HepG2 (cell line): ENCODE results near the gene ABHD17B. TPM values are rescaled to one million over a fixed set of nuclear protein-coding genes. Genes with fewer than 3 reads are reported as not detected.

Experiments
- ATAC-seq: fragments of 200-7000 bp; cut with Tn5 transposase; 3 replicates; pipeline ENCODE4 v1.9.1; 2020; ENCODE audit warnings: mild to moderate bottlenecking, moderate library complexity
- BruUV-seq: library from RNA; stranded (reverse); fragments of 400-500 nt; replicated peaks from 2 replicates; lab custom pipeline; 2021; lab: Mats Ljungman, UMichigan
- CTCF ChIA-PET: fragments of 300-600 bp; formaldehyde crosslinking; extraction: SDS; loops from one replicate; lab custom pipeline; 2021; ENCODE audit warnings: low total read pairs, inconsistent platforms, low intra/inter-chr PET ratio; lab: Yijun Ruan, JAX
- POLR2A ChIA-PET: fragments of 350-600 bp; sonication (Branson Sonifier 250); formaldehyde crosslinking; loops from one replicate; lab custom pipeline; 2020; ENCODE audit warnings: antibody characterized with exemption, inconsistent platforms; lab: Yijun Ruan, JAX
- DNase-seq: peaks from one replicate; pipeline ENCODE4 v3.0.0-alpha.2; 2015; ENCODE audit warnings: low spot score
- FAIRE-seq: peaks from 3 replicates; lab custom pipeline; 2011; peaks lifted over from hg19 to GRCh38; lab: Jason Lieb, UNC
- H2AFZ ChIP-seq: one replicate; pipeline ENCODE4 v1.6.1; 2011; ENCODE audit warnings: low read length, inconsistent platforms
- H3K27ac ChIP-seq: fragments of 300-600 bp; 3 replicates; pipeline ENCODE4 v1.8.0; 2011; ENCODE audit warnings: mixed run types, mild to moderate bottlenecking, mixed read lengths, low read length, inconsistent platforms; ENCODE audit not compliant: insufficient read depth; ENCODE audit errors: extremely low read length
- H3K27me3 ChIP-seq, 2 experiments: fragments of 200-600 bp in 1 of 2; 2 replicates in 1 of 2; 3 replicates in 1 of 2; pipeline versions ENCODE4 v1.6.0 to v1.8.0; 2011; ENCODE audit warnings: low read length in 2 of 2, mild to moderate bottlenecking in 2 of 2, moderate library complexity in 2 of 2, inconsistent platforms in 1 of 2; ENCODE audit not compliant: insufficient read depth in 2 of 2, control insufficient read depth in 1 of 2
- H3K36me3 ChIP-seq, 2 experiments: fragments of 200-600 bp in 1 of 2; replicated peaks in 1 of 2; 2 replicates in 1 of 2; 3 replicates in 1 of 2; pipeline versions ENCODE4 v1.5.1 to v1.8.0; 2011; ENCODE audit warnings: low read length in 2 of 2, inconsistent platforms in 1 of 2; ENCODE audit not compliant: insufficient read depth in 2 of 2, control insufficient read depth in 1 of 2
- H3K4me1 ChIP-seq: 2 replicates; pipeline ENCODE4 v1.5.1; 2012; ENCODE audit warnings: low read length, inconsistent platforms; ENCODE audit not compliant: insufficient read depth
- H3K4me2 ChIP-seq: 2 replicates; pipeline ENCODE4 v1.6.0; 2011; ENCODE audit warnings: low read depth, low read length, inconsistent platforms
- H3K4me3 ChIP-seq, 3 experiments: fragments of 200-600 bp in 1 of 3; sonication (generic), shearing (Covaris generic) in 1 of 3; replicated peaks in 1 of 3; 2 replicates each; pipeline ENCODE4 v1.5.1; 2011 to 2016; ENCODE audit warnings: low read length in 3 of 3, inconsistent platforms in 2 of 3, low read depth in 2 of 3, mild to moderate bottlenecking in 2 of 3, control low read depth in 1 of 3, mixed read lengths in 1 of 3; ENCODE audit not compliant: insufficient read depth in 1 of 3
- H3K79me2 ChIP-seq: one replicate; pipeline ENCODE4 v1.6.1; 2011; ENCODE audit warnings: low read length, inconsistent platforms; ENCODE audit not compliant: insufficient read depth
- H3K9ac ChIP-seq: 2 replicates; pipeline ENCODE4 v1.6.0; 2011; ENCODE audit warnings: mild to moderate bottlenecking, low read depth, low read length, inconsistent platforms; ENCODE audit not compliant: insufficient read depth
- H3K9me3 ChIP-seq: 2 replicates; pipeline ENCODE4 v1.5.1; 2012; ENCODE audit warnings: mild to moderate bottlenecking, low read length
- H4K20me1 ChIP-seq: 2 replicates; pipeline ENCODE4 v1.6.0; 2011; ENCODE audit warnings: inconsistent platforms, mild to moderate bottlenecking, low read length, moderate library complexity; ENCODE audit not compliant: insufficient read depth
- EP300 ChIP-seq, 3 experiments: sonication (generic) in 1 of 3; formaldehyde crosslinking in 1 of 3; IDR thresholded peaks; 2 replicates each; pipeline versions ENCODE4 v1.5.1 to v1.6.1; 2011 to 2020; ENCODE audit warnings: low read depth in 2 of 3, low read length in 2 of 3, borderline replicate concordance in 1 of 3, improper control_type of control experiment in 1 of 3, mild to moderate bottlenecking in 1 of 3, missing genetic modification reagents in 1 of 3, moderate library complexity in 1 of 3
- FOXK2 ChIP-seq: fragments of 450-650 bp; IDR thresholded peaks from 2 replicates; pipeline ENCODE4 v1.6.1; 2016
- HOXA9 ChIP-seq: sonication (generic); formaldehyde crosslinking; IDR thresholded peaks from 2 replicates; pipeline ENCODE4 v1.8.1; 2022; ENCODE audit warnings: missing genetic modification reagents, mild to moderate bottlenecking, moderate library complexity, borderline replicate concordance
- NCOA2 ChIP-seq: sonication (generic); formaldehyde crosslinking; IDR thresholded peaks from 2 replicates; pipeline ENCODE4 v1.8.0; 2022; ENCODE audit warnings: inconsistent platforms
- ZNF121 ChIP-seq: sonication (generic); formaldehyde crosslinking; IDR thresholded peaks from 2 replicates; pipeline ENCODE4 v1.5.0; 2020; ENCODE audit warnings: mild to moderate bottlenecking, missing genetic modification reagents
- ZNF224 ChIP-seq: sonication (generic); formaldehyde crosslinking; IDR thresholded peaks from 2 replicates; pipeline ENCODE4 v1.5.0; 2020; ENCODE audit warnings: mild to moderate bottlenecking, missing genetic modification reagents
- ZNF660 ChIP-seq: sonication (generic); formaldehyde crosslinking; IDR thresholded peaks from 2 replicates; pipeline ENCODE4 v1.5.1; 2020; ENCODE audit warnings: mild to moderate bottlenecking, low read depth, missing genetic modification reagents, borderline replicate concordance
- ZNF747 ChIP-seq: sonication (generic); formaldehyde crosslinking; IDR thresholded peaks from 2 replicates; pipeline ENCODE4 v1.8.1; 2023; ENCODE audit warnings: missing genetic modification reagents, mild to moderate bottlenecking, borderline replicate concordance
- WGBS: methylation state at CpG from one replicate; pipeline ENCODE4 v1.1.6; 2017; ENCODE audit warnings: low lambda C conversion rate; 5-methylcytosine and 5-hydroxymethylcytosine counted together
- in situ Hi-C: cut with HindIII; loops from 2 replicates; pipeline ENCODE4 v1.10.0; 2017; ENCODE audit warnings: low pct_unique_long_range_greater_than_20kb; ENCODE audit not compliant: extremely low pct_ligation_motif_present
- intact Hi-C: fragments of 100-400 bp; cut with micrococcal nuclease; formaldehyde crosslinking; loops from one replicate; pipeline ENCODE4 v1.10.0; 2022; ENCODE audit not compliant: unreplicated experiment
- polyA plus RNA-seq, 8 experiments: library from polyadenylated mRNA; depleted of rRNA in 3 of 8; stranded (reverse) in 7 of 8; unstranded in 1 of 8; fragments of >200 nt; fragmentation: Illumina TruSeq in 4 of 8; extraction: Trizol in 4 of 8; gene quantifications; 2 replicates each; pipeline versions ENCODE4 v1.2.1 to v1.2.3, GENCODE V29; 2011 to 2016; ENCODE audit warnings: low read depth in 4 of 8, missing spikeins in 1 of 8, mixed read lengths in 1 of 8; ENCODE audit not compliant: insufficient read depth in 1 of 8
- total RNA-seq, 5 experiments: library from RNA; depleted of rRNA; stranded (reverse); fragments of >200 nt; fragmentation: Illumina TruSeq; extraction: Trizol; gene quantifications; 2 replicates each; pipeline ENCODE4 v1.2.3, GENCODE V29; 2016; ENCODE audit warnings: low read depth in 1 of 5
- TF ChIP-seq, protein P1 (sequence below): sonication (generic); formaldehyde crosslinking; IDR thresholded peaks from 2 replicates; pipeline ENCODE4 v1.5.0; 2020; ENCODE audit warnings: mild to moderate bottlenecking, missing genetic modification reagents
- TF ChIP-seq, protein P2 (sequence below), 2 experiments: sonication (generic) in 1 of 2; formaldehyde crosslinking in 1 of 2; IDR thresholded peaks; 2 replicates each; pipeline versions ENCODE4 v1.6.1 to v1.9.0; 2014 to 2022; ENCODE audit warnings: antibody characterized with exemption in 1 of 2, borderline replicate concordance in 1 of 2, inconsistent platforms in 1 of 2, low read depth in 1 of 2, missing genetic modification reagents in 1 of 2
- TF ChIP-seq, protein P3 (sequence below): sonication (generic); formaldehyde crosslinking; IDR thresholded peaks from 2 replicates; pipeline ENCODE4 v1.9.0; 2021; ENCODE audit warnings: missing genetic modification reagents, mild to moderate bottlenecking, borderline replicate concordance

The ABHD17B gene
- total and polyA plus RNA-seq, 2 of the 13 experiments (the other 11 are each of a cell fraction or from before 2014, with no cell fraction given), result 11.3 to 22.0 TPM

DNA sequence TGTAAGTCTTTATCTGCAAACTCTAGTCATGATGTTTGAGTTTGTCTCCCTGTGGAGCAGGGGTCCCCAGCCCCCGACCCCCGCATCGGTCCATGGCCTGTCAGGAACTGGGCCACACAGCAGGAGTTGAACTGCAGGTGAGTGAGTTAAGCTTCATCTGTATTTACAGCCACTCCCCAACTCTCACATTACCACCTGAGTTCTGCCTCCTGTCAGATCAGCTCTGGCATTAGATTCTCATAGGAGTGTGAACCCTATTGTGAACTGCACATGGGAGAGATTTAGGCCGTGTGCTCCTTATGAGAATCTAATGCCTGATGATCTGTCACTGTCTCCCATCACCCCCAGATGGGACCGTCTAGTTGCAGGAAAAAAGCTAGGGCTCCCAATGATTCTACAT lies 7.4 kb upstream of the ABHD17B start:
- no peaks in the 10 kb centered on the region for H3K9me3 ChIP-seq
- no peak overlapping the region for H3K9ac ChIP-seq
- H3K4me2 ChIP-seq, result no peak overlapping the region
- peaks cover 21% of the 10 kb centered on the region for H3K4me1 ChIP-seq
- FAIRE-seq (no peak), ATAC-seq (no peak), DNase-seq (no peak)
- TF ChIP-seq ZNF660 (CRISPR knock-in tag) (no peak), FOXK2 (no peak), EP300 (IDR thresholded peaks at IDR 0.05; ENCODE audit: low read depth in 2 of 2, low read length in 2 of 2) (no peak), EP300 (CRISPR knock-in tag; IDR thresholded peaks at IDR 0.05; ENCODE audit: borderline replicate concordance) (no peak), HOXA9 (CRISPR knock-in tag) (no peak), ZNF224 (CRISPR knock-in tag) (no peak), ZNF747 (CRISPR knock-in tag) (no peak), NCOA2 (CRISPR knock-in tag) (no peak), ZNF121 (CRISPR knock-in tag) (no peak)
- TF ChIP-seq, protein P1, sequence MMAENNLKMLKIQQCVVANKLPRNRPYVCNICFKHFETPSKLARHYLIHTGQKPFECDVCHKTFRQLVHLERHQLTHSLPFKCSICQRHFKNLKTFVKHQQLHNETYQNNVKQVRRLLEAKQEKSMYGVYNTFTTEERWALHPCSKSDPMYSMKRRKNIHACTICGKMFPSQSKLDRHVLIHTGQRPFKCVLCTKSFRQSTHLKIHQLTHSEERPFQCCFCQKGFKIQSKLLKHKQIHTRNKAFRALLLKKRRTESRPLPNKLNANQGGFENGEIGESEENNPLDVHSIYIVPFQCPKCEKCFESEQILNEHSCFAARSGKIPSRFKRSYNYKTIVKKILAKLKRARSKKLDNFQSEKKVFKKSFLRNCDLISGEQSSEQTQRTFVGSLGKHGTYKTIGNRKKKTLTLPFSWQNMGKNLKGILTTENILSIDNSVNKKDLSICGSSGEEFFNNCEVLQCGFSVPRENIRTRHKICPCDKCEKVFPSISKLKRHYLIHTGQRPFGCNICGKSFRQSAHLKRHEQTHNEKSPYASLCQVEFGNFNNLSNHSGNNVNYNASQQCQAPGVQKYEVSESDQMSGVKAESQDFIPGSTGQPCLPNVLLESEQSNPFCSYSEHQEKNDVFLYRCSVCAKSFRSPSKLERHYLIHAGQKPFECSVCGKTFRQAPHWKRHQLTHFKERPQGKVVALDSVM, result no peak
- TF ChIP-seq, protein P2, sequence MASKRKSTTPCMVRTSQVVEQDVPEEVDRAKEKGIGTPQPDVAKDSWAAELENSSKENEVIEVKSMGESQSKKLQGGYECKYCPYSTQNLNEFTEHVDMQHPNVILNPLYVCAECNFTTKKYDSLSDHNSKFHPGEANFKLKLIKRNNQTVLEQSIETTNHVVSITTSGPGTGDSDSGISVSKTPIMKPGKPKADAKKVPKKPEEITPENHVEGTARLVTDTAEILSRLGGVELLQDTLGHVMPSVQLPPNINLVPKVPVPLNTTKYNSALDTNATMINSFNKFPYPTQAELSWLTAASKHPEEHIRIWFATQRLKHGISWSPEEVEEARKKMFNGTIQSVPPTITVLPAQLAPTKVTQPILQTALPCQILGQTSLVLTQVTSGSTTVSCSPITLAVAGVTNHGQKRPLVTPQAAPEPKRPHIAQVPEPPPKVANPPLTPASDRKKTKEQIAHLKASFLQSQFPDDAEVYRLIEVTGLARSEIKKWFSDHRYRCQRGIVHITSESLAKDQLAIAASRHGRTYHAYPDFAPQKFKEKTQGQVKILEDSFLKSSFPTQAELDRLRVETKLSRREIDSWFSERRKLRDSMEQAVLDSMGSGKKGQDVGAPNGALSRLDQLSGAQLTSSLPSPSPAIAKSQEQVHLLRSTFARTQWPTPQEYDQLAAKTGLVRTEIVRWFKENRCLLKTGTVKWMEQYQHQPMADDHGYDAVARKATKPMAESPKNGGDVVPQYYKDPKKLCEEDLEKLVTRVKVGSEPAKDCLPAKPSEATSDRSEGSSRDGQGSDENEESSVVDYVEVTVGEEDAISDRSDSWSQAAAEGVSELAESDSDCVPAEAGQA (IDR thresholded peaks at IDR 0.05; ENCODE audit: low read depth), result no peak
- TF ChIP-seq, protein P2 (CRISPR knock-in tag; IDR thresholded peaks at IDR 0.05; ENCODE audit: borderline replicate concordance), result no peak
- TF ChIP-seq, protein P3, sequence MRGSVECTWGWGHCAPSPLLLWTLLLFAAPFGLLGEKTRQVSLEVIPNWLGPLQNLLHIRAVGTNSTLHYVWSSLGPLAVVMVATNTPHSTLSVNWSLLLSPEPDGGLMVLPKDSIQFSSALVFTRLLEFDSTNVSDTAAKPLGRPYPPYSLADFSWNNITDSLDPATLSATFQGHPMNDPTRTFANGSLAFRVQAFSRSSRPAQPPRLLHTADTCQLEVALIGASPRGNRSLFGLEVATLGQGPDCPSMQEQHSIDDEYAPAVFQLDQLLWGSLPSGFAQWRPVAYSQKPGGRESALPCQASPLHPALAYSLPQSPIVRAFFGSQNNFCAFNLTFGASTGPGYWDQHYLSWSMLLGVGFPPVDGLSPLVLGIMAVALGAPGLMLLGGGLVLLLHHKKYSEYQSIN (CRISPR knock-in tag), result no peak
- no peak overlapping the region for H2AFZ ChIP-seq
- in situ Hi-C loops, result no loop called here
- POLR2A ChIA-PET, result no interaction called here
- H3K4me3 ChIP-seq, result no peak overlapping the region
- CTCF ChIA-PET, result no interaction called here
- H3K79me2 ChIP-seq, result peaks cover 74% of the 10 kb centered on the region
- no TSS peak for BruUV-seq
- no peaks in the 10 kb centered on the region for H3K27me3 ChIP-seq
- H3K36me3 ChIP-seq, result peaks cover 0 to 6% of the 10 kb centered on the region in 2 experiments; a peak in 1 of 5 replicates
- H3K27ac ChIP-seq, result no peak overlapping the region
- intact Hi-C loops, result loop anchor here (10.0 kb wide), 1 partner anchor 244 kb away; no protein-coding TSS in a partner anchor
- WGBS, result 99% methylated on average over 5 of the region's 5 CpGs
- H4K20me1 ChIP-seq, result peaks cover 4% of the 10 kb centered on the region; the same call in 1 of the 2 replicates
